Cardiac septum (tissue), 1 donor: ENCODE results near the gene FAM228B. TPM values are rescaled to one million over a fixed set of nuclear protein-coding genes. Genes with fewer than 3 reads are reported as not detected.

Experiments used
- total RNA-seq: library from RNA; stranded (reverse); fragmentation: NEBNext Ultra II Directional; extraction: Animal tissue kit (Norgen Biotek cat#: 25700); gene quantifications from one replicate; pipeline ENCODE4 v1.2.1, GENCODE V29; 2021
- donor health status: DM: no; HTN: no; CAD: no.

FAM228B gene
- total RNA-seq, 1 donor from 2014 or later = 30.5 TPM

Other genes with a start within 250 kb of the FAM228B start
- 14.3 TPM for gene ATAD2B, start 196.3 kb upstream of the FAM228B start, total RNA-seq
- 22.4 TPM for gene UBXN2A, start 183.0 kb upstream of the FAM228B start, total RNA-seq
- gene MFSD2B, start 113.4 kb upstream of the FAM228B start, total RNA-seq = not detected
- gene WDCP, start 76.1 kb upstream of the FAM228B start, total RNA-seq = 4.4 TPM
- 2.0 TPM for gene FKBP1B, start 73.7 kb upstream of the FAM228B start, total RNA-seq
- gene SF3B6, start 47.1 kb upstream of the FAM228B start, total RNA-seq = 53.1 TPM
- 8.3 TPM for gene TP53I3, start 38.6 kb upstream of the FAM228B start, total RNA-seq
- gene PFN4, start 135 bp upstream of the FAM228B start, total RNA-seq = 1.0 TPM
- gene FAM228A, start 51.6 kb downstream of the FAM228B start, total RNA-seq = 0.35 TPM
- 46.1 TPM for gene ITSN2, start 237.1 kb downstream of the FAM228B start, total RNA-seq